A673 (cell line): ENCODE results near the gene DUS2. TPM values are rescaled to one million over a fixed set of nuclear protein-coding genes. Genes with fewer than 3 reads are reported as not detected.

ENCODE experiments used
- BruUV-seq: library from RNA; stranded (reverse); fragments of 400-500 nt; replicated peaks from 2 replicates; lab custom pipeline; 2021; lab: Mats Ljungman, UMichigan
- CTCF ChIA-PET: fragments of 300-600 bp; sonication (Branson Sonifier 250); formaldehyde crosslinking; loops from one replicate; lab custom pipeline; 2022; ENCODE audit warnings: antibody characterized with exemption; lab: Charles Lee
- POLR2A ChIA-PET: fragments of 300-600 bp; sonication (Branson Sonifier 250); formaldehyde crosslinking; loops from one replicate; lab custom pipeline; 2022; ENCODE audit warnings: antibody characterized with exemption; ENCODE audit not compliant: low non-redundant PET; lab: Charles Lee
- DNase-seq: peaks from one replicate; pipeline ENCODE4 v3.0.0-alpha.2; 2015; ENCODE audit warnings: low spot score
- H3K27ac ChIP-seq: fragments of 200-600 bp; sonication (generic); 2 replicates; pipeline ENCODE4 v1.5.1; 2016; ENCODE audit warnings: mixed run types, low read depth, mild to moderate bottlenecking, mixed read lengths, antibody characterized with exemption, low read length; ENCODE audit not compliant: poor library complexity, severe bottlenecking
- H3K27me3 ChIP-seq: fragments of 200-600 bp; sonication (generic); replicated peaks from 2 replicates; pipeline ENCODE4 v1.6.1; 2017; ENCODE audit warnings: mixed run types, low read depth, mild to moderate bottlenecking, mixed read lengths, antibody characterized with exemption, low read length; ENCODE audit not compliant: insufficient read depth, poor library complexity
- H3K36me3 ChIP-seq: fragments of 200-600 bp; sonication (generic); 2 replicates; pipeline ENCODE4 v1.6.1; 2016; ENCODE audit warnings: mixed run types, mild to moderate bottlenecking, mixed read lengths, antibody characterized with exemption, low read length; ENCODE audit not compliant: insufficient read depth, poor library complexity, severe bottlenecking
- H3K4me1 ChIP-seq: fragments of 200-600 bp; sonication (generic); 2 replicates; pipeline ENCODE4 v1.6.1; 2017; ENCODE audit warnings: mixed run types, mild to moderate bottlenecking, mixed read lengths, antibody characterized with exemption, low read length; ENCODE audit not compliant: insufficient read depth, poor library complexity, severe bottlenecking
- H3K4me3 ChIP-seq: fragments of 200-600 bp; sonication (generic); 2 replicates; pipeline ENCODE4 v1.5.1; 2016; ENCODE audit warnings: low read depth, mixed run types, mild to moderate bottlenecking, mixed read lengths, low read length; ENCODE audit not compliant: poor library complexity, severe bottlenecking
- H3K9me3 ChIP-seq: fragments of 200-600 bp; sonication (generic); 2 replicates; pipeline ENCODE4 v1.6.1; 2016; ENCODE audit warnings: mixed run types, low read depth, mild to moderate bottlenecking, mixed read lengths, antibody characterized with exemption, low read length; ENCODE audit not compliant: poor library complexity, severe bottlenecking
- EZH2 ChIP-seq: fragments of 200-600 bp; sonication (generic); IDR thresholded peaks from 2 replicates; pipeline ENCODE4 v1.6.1; 2017; ENCODE audit warnings: borderline replicate concordance, low read depth, mild to moderate bottlenecking, mixed read lengths, antibody characterized with exemption, low read length; ENCODE audit not compliant: poor library complexity, severe bottlenecking
- intact Hi-C: fragments of 100-400 bp; cut with micrococcal nuclease; formaldehyde crosslinking; loops from one replicate; pipeline ENCODE4 v1.10.0; 2022; ENCODE audit not compliant: unreplicated experiment
- total RNA-seq: library from RNA; stranded (reverse); gene quantifications from 2 replicates; pipeline ENCODE4 v1.2.3, GENCODE V29; 2021
- TF ChIP-seq, protein P1 (sequence below): fragments of 300-800, 200-600 bp; sonication (generic); conservative IDR thresholded peaks from 2 replicates; pipeline ENCODE4 v1.5.1; 2017; ENCODE audit warnings: low read depth, mild to moderate bottlenecking, antibody characterized with exemption, low read length, moderate library complexity, mixed read lengths

The DUS2 gene
- total RNA-seq, 1 experiment from 2014 or later = 19.7 TPM

- POLR2A ChIA-PET = no interaction called here
- TF ChIP-seq, protein P1, sequence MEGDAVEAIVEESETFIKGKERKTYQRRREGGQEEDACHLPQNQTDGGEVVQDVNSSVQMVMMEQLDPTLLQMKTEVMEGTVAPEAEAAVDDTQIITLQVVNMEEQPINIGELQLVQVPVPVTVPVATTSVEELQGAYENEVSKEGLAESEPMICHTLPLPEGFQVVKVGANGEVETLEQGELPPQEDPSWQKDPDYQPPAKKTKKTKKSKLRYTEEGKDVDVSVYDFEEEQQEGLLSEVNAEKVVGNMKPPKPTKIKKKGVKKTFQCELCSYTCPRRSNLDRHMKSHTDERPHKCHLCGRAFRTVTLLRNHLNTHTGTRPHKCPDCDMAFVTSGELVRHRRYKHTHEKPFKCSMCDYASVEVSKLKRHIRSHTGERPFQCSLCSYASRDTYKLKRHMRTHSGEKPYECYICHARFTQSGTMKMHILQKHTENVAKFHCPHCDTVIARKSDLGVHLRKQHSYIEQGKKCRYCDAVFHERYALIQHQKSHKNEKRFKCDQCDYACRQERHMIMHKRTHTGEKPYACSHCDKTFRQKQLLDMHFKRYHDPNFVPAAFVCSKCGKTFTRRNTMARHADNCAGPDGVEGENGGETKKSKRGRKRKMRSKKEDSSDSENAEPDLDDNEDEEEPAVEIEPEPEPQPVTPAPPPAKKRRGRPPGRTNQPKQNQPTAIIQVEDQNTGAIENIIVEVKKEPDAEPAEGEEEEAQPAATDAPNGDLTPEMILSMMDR = no peak
- TF ChIP-seq EZH2 = no peak
- Histone ChIP-seq H3K27me3 (no peaks in the 10 kb centered on the region), H3K36me3 (peaks cover 6% of the 10 kb centered on the region), H3K27ac (no peak overlapping the region), H3K9me3 (no peaks in the 10 kb centered on the region), H3K4me1 (no peaks in the 10 kb centered on the region), H3K4me3 (no peak overlapping the region)
- no peak for DNase-seq
- BruUV-seq = no TSS peak
- CTCF ChIA-PET = no interaction called here
- intact Hi-C loops = no loop called here
Measured at GRCh38 chr16:68037841-68038597, 14.9 kb downstream of the DUS2 start.

GRCh38 chr16:68040506-68041288, 17.6 kb downstream of the DUS2 start:
- no peaks in the 10 kb centered on the region for H3K9me3 ChIP-seq
- BruUV-seq = no TSS peak
- no peak overlapping the region for H3K27ac ChIP-seq
- H3K27me3 ChIP-seq = no peaks in the 10 kb centered on the region
- H3K4me3 ChIP-seq = no peak overlapping the region
- H3K36me3 ChIP-seq = peaks cover 6% of the 10 kb centered on the region
- intact Hi-C loops = loop anchor here (1.0 to 10.0 kb wide), 3 partner anchors 47 to 516 kb away; partner anchors contain the start of gene RIPOR1
- no peaks in the 10 kb centered on the region for H3K4me1 ChIP-seq
- ChIA-PET CTCF (interaction anchor here (0.5 to 1.5 kb wide), 13 partner anchors 14 to 520 kb away, joined by 3 to 7 read pairs (median 4); partner anchors contain the start of genes DDX28, DUS2 and NRN1L), POLR2A (interaction anchor here (0.7 kb wide), 1 partner anchor 101 kb away, joined by 3 read pairs; no protein-coding TSS in a partner anchor)
- peak; percentile 72 for DNase-seq
- TF ChIP-seq EZH2 = no peak
- TF ChIP-seq, protein P1 = peak; percentile 91

GRCh38 chr16:68041783-68042182, 18.7 kb downstream of the DUS2 start:
- ChIA-PET CTCF (interaction anchor here (1.5 kb wide), 1 partner anchor 225 kb away, joined by 4 read pairs; no protein-coding TSS in a partner anchor), POLR2A (no interaction called here)
- peaks cover 6% of the 10 kb centered on the region for H3K36me3 ChIP-seq
- no peaks in the 10 kb centered on the region for H3K4me1 ChIP-seq
- TF ChIP-seq, protein P1 = no peak
- no peak for TF ChIP-seq EZH2
- H3K27me3 ChIP-seq = no peaks in the 10 kb centered on the region
- no TSS peak for BruUV-seq
- no peak overlapping the region for H3K27ac ChIP-seq
- H3K4me3 ChIP-seq = no peak overlapping the region
- intact Hi-C loops = loop anchor here (10.0 kb wide), 2 partner anchors 227 to 517 kb away; partner anchors contain the start of gene RIPOR1
- no peaks in the 10 kb centered on the region for H3K9me3 ChIP-seq
- no peak for DNase-seq
